Loucy (cell line): ENCODE results near the gene GLIPR2.

Experiments
- CTCF ChIP-seq: fragments of 200-600 bp; sonication (generic); conservative IDR thresholded peaks from 2 replicates; pipeline ENCODE4 v1.5.1; 2014; ENCODE audit warnings: mild to moderate bottlenecking, antibody characterized with exemption, low read length
- EZH2phosphoT487 ChIP-seq: fragments of 200-600 bp; IDR thresholded peaks from 2 replicates; pipeline ENCODE4 v1.6.1; 2018; ENCODE audit warnings: antibody characterized with exemption, mild to moderate bottlenecking, moderate library complexity, borderline replicate concordance

DNA sequence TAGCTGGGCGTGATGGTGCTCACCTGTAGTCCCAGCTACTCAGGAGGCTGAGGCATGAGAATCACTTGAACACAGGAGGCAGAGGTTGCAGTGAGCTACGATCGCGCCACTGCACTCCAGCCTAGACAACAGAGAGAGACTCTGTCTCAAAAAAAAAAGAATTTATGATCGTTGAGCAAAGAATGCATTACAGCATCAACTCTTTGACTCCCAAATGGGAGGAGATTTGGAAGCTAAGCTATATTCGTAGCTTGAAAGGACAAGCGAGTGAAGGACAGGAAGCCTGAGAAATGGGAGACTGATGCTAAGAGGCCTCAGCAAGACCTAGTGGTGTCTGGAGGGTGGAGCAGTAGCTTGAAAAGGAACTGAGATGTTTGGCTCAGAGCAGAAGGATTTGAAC lies 22.4 kb downstream of the GLIPR2 start:
- TF ChIP-seq CTCF = no peak
- no peak for TF ChIP-seq EZH2phosphoT487
